Trophoblast cell (in vitro differentiated cells and primary cell): ENCODE measurements around the gene CLBA1.
"Not testable (repeated sequence)": the region's sequence is repeated elsewhere in the genome, so short reads cannot be mapped to it uniquely, and the experiment has no call there.

ENCODE experiments used
- DNase-seq, 2 donors: peaks; one replicate each; pipeline ENCODE4 v3.0.0-alpha.2; 2016
- H2AFZ ChIP-seq: 2 replicates; pipeline ENCODE4 v1.6.1; 2013; ENCODE audit warnings: low read length, moderate library complexity, mild to moderate bottlenecking; ENCODE audit not compliant: insufficient read depth, poor library complexity
- H2AK5ac ChIP-seq: 2 replicates; pipeline ENCODE4 v1.6.1; 2013; ENCODE audit warnings: mild to moderate bottlenecking, low read length
- H2BK120ac ChIP-seq: 2 replicates; pipeline ENCODE4 v1.6.1; 2013; ENCODE audit warnings: low read length, mild to moderate bottlenecking, moderate library complexity; ENCODE audit not compliant: insufficient read depth, poor library complexity
- H2BK12ac ChIP-seq: 2 replicates; pipeline ENCODE4 v1.6.1; 2013; ENCODE audit warnings: mild to moderate bottlenecking, low read length, moderate library complexity
- H2BK5ac ChIP-seq: 2 replicates; pipeline ENCODE4 v1.6.1; 2013; ENCODE audit warnings: low read length, low read depth, moderate library complexity, mild to moderate bottlenecking; ENCODE audit not compliant: poor library complexity
- H3K14ac ChIP-seq: 2 replicates; pipeline ENCODE4 v1.6.1; 2013; ENCODE audit warnings: mild to moderate bottlenecking, low read length
- H3K18ac ChIP-seq: 2 replicates; pipeline ENCODE4 v1.6.1; 2013; ENCODE audit warnings: mild to moderate bottlenecking, low read length
- H3K23ac ChIP-seq: 2 replicates; pipeline ENCODE4 v1.6.1; 2013; ENCODE audit warnings: low read length
- H3K27ac ChIP-seq: 2 replicates; pipeline ENCODE4 v1.5.1; 2013; ENCODE audit warnings: low read depth, mild to moderate bottlenecking, inconsistent platforms, low read length, moderate library complexity
- H3K27me3 ChIP-seq: 2 replicates; pipeline ENCODE4 v1.6.1; 2013; ENCODE audit warnings: inconsistent platforms, mild to moderate bottlenecking, low read length, moderate library complexity; ENCODE audit not compliant: insufficient read depth
- H3K36me3 ChIP-seq, 2 experiments: 1 replicate in 1 of 2; 2 replicates in 1 of 2; pipeline ENCODE4 v1.6.1; 2013; ENCODE audit warnings: low read length in 2 of 2, mild to moderate bottlenecking in 2 of 2, moderate library complexity in 1 of 2; ENCODE audit not compliant: insufficient read depth in 2 of 2, control insufficient read depth in 1 of 2
- H3K4ac ChIP-seq: 2 replicates; pipeline ENCODE4 v1.6.1; 2013; ENCODE audit warnings: low read depth, mild to moderate bottlenecking, low read length, moderate library complexity
- H3K4me1 ChIP-seq, 2 experiments: 1 replicate in 1 of 2; 2 replicates in 1 of 2; pipeline ENCODE4 v1.6.1; 2013; ENCODE audit warnings: low read length in 2 of 2, mild to moderate bottlenecking in 2 of 2, moderate library complexity in 1 of 2; ENCODE audit not compliant: insufficient read depth in 2 of 2, control insufficient read depth in 1 of 2
- H3K4me2 ChIP-seq: 2 replicates; pipeline ENCODE4 v1.6.1; 2013; ENCODE audit warnings: inconsistent platforms, mild to moderate bottlenecking, low read length, moderate library complexity
- H3K4me3 ChIP-seq: 2 replicates; pipeline ENCODE4 v1.5.1; 2013; ENCODE audit warnings: mild to moderate bottlenecking, low read depth, low read length, inconsistent platforms
- H3K79me1 ChIP-seq: one replicate; pipeline ENCODE4 v1.6.1; 2013; ENCODE audit warnings: low read length
- H3K79me2 ChIP-seq: 2 replicates; pipeline ENCODE4 v1.6.1; 2013; ENCODE audit warnings: low read length, mild to moderate bottlenecking; ENCODE audit not compliant: control insufficient read depth, insufficient read depth, poor library complexity
- H3K9ac ChIP-seq: 2 replicates; pipeline ENCODE4 v1.6.1; 2013; ENCODE audit warnings: mild to moderate bottlenecking, low read length
- H3K9me3 ChIP-seq: 2 replicates; pipeline ENCODE4 v1.6.1; 2013; ENCODE audit warnings: low read depth, mild to moderate bottlenecking, control low read depth, inconsistent platforms, low read length; ENCODE audit not compliant: insufficient read depth
- H4K12ac ChIP-seq: 2 replicates; pipeline ENCODE4 v1.6.1; 2013; ENCODE audit warnings: low read depth, mild to moderate bottlenecking, low read length, moderate library complexity
- H4K8ac ChIP-seq: 2 replicates; pipeline ENCODE4 v1.6.1; 2013; ENCODE audit warnings: low read depth, mild to moderate bottlenecking, low read length, moderate library complexity
- H4K91ac ChIP-seq: one replicate; pipeline ENCODE4 v1.6.1; 2013; ENCODE audit warnings: low read depth, mild to moderate bottlenecking, low read length, moderate library complexity
- WGBS: extraction: QIAGEN DNeasy Blood & Tissue Kit; methylation state at CpG from one replicate; pipeline ENCODE4 v1.1.7; 2013; ENCODE audit warnings: missing lambda C conversion rate; ENCODE audit not compliant: insufficient read length, insufficient coverage; ENCODE audit errors: extremely low coverage; 5-methylcytosine and 5-hydroxymethylcytosine counted together

CLBA1 gene

GRCh38 chr14:104950021-104950420 lies 35.6 kb upstream of the CLBA1 start:
- DNase-seq = no peak
- no peak overlapping the region for H2BK12ac ChIP-seq
- H4K8ac ChIP-seq = no peak overlapping the region
- H3K14ac ChIP-seq = no peak overlapping the region
- no peaks in the 10 kb centered on the region for H3K36me3 ChIP-seq
- no peak overlapping the region for H3K9ac ChIP-seq
- H3K4ac ChIP-seq = no peak overlapping the region
- H3K27me3 ChIP-seq = no peaks in the 10 kb centered on the region
- H2AK5ac ChIP-seq = no peak overlapping the region
- no peak overlapping the region for H3K27ac ChIP-seq
- peaks cover 24% of the 10 kb centered on the region for H3K9me3 ChIP-seq
- H4K12ac ChIP-seq = no peak overlapping the region
- H2AFZ ChIP-seq = no peak overlapping the region
- H3K4me1 ChIP-seq = no peaks in the 10 kb centered on the region
- no peak overlapping the region for H3K4me3 ChIP-seq
- H3K79me1 ChIP-seq = no peaks in the 10 kb centered on the region
- H3K4me2 ChIP-seq = no peak overlapping the region
- no peaks in the 10 kb centered on the region for H3K79me2 ChIP-seq
- WGBS = no CpG with 5 or more reads among the region's 17 CpGs
- no peak overlapping the region for H2BK120ac ChIP-seq
- H3K23ac ChIP-seq = no peak overlapping the region
- no peak overlapping the region for H4K91ac ChIP-seq
- H3K18ac ChIP-seq = no peak overlapping the region
- H2BK5ac ChIP-seq = no peak overlapping the region

GRCh38 chr14:104950701-104951100 lies 34.9 kb upstream of the CLBA1 start:
- H3K4ac ChIP-seq, H3K14ac ChIP-seq, H2BK5ac ChIP-seq, H3K27ac ChIP-seq, H4K91ac ChIP-seq, H3K27me3 ChIP-seq, H2AFZ ChIP-seq, H3K9ac ChIP-seq, DNase-seq, H3K18ac ChIP-seq, H3K79me2 ChIP-seq, H3K79me1 ChIP-seq, H2AK5ac ChIP-seq, H3K4me2 ChIP-seq, H3K23ac ChIP-seq, H3K4me3 ChIP-seq, H4K8ac ChIP-seq, H2BK12ac ChIP-seq, H2BK120ac ChIP-seq, H3K4me1 ChIP-seq, H4K12ac ChIP-seq, H3K36me3 ChIP-seq: not testable (repeated sequence)
- WGBS = no CpG with 5 or more reads among the region's 15 CpGs
- H3K9me3 ChIP-seq = peaks cover 23% of the 10 kb centered on the region

GRCh38 chr14:104951863-104952657 lies 33.5 kb upstream of the CLBA1 start:
- H3K36me3 ChIP-seq, H3K4me1 ChIP-seq, H4K12ac ChIP-seq, H2BK12ac ChIP-seq, H3K79me2 ChIP-seq, H3K27ac ChIP-seq, H2AK5ac ChIP-seq, H3K27me3 ChIP-seq, H3K9ac ChIP-seq, H3K79me1 ChIP-seq, H3K4me2 ChIP-seq, H3K18ac ChIP-seq, H3K4me3 ChIP-seq, H2BK120ac ChIP-seq, H2BK5ac ChIP-seq, H3K14ac ChIP-seq, H2AFZ ChIP-seq, H3K4ac ChIP-seq, H3K23ac ChIP-seq, DNase-seq, H4K8ac ChIP-seq, H4K91ac ChIP-seq: not testable (repeated sequence)
- no CpG with 5 or more reads among the region's 28 CpGs for WGBS
- peaks cover 18% of the 10 kb centered on the region for H3K9me3 ChIP-seq

GRCh38 chr14:104953097-104953496 lies 32.5 kb upstream of the CLBA1 start:
- Histone ChIP-seq H3K36me3 (no peaks in the 10 kb centered on the region), H4K91ac (no peak overlapping the region), H3K27me3 (no peaks in the 10 kb centered on the region), H4K8ac (no peak overlapping the region), H2BK5ac (no peak overlapping the region), H3K4ac (no peak overlapping the region), H3K14ac (no peak overlapping the region), H3K4me1 (no peaks in the 10 kb centered on the region), H2BK120ac (no peak overlapping the region), H2AK5ac (no peak overlapping the region), H3K18ac (no peak overlapping the region), H3K79me2 (no peaks in the 10 kb centered on the region), H3K9ac (no peak overlapping the region), H3K79me1 (no peaks in the 10 kb centered on the region), H2AFZ (no peak overlapping the region), H4K12ac (no peak overlapping the region), H3K27ac (no peak overlapping the region), H3K4me3 (no peak overlapping the region), H3K23ac (no peak overlapping the region), H2BK12ac (no peak overlapping the region), H3K4me2 (no peak overlapping the region), H3K9me3 (peaks cover 15% of the 10 kb centered on the region)
- DNase-seq = no peak
- WGBS = no CpG with 5 or more reads among the region's 13 CpGs
